ENCODE results near the gene MBP. TPM values are rescaled to one million over a fixed set of nuclear protein-coding genes. Genes with fewer than 3 reads are reported as not detected.

The MBP gene
- total and polyA plus RNA-seq, 2 of the 4 experiments (the other 2 are of a cell fraction), result 0.72 to 0.90 TPM

GRCh38 chr18:77110400-77110799 is 22.2 kb downstream of the MBP start:
- Histone ChIP-seq H3K79me1 (ENCODE audit: low read depth in 1 of 2, low read length in 2 of 2) (peaks cover 0 to 22% of the 10 kb centered on the region in 2 experiments; a peak in 2 of 4 replicates), H3K36me3 (ENCODE audit: control insufficient read depth, insufficient read depth, low read length) (no peaks in the 10 kb centered on the region), H2BK20ac (ENCODE audit: low read depth, low read length) (0 out of 2 replicates have a peak overlapping the region, but pooled peaks have one; percentile 65), H4K91ac (ENCODE audit: insufficient read depth, low read depth, low read length) (no peak overlapping the region), H3K9ac (ENCODE audit: low read depth, low read length) (no peak overlapping the region), H2AK9ac (replicated peaks; ENCODE audit: low read depth, low read length, poor library complexity) (no peak overlapping the region), H3K18ac (ENCODE audit: low read depth, low read length) (no peak overlapping the region), H2BK15ac (ENCODE audit: low read depth, low read length) (no peak overlapping the region), H3K27me3 (ENCODE audit: control insufficient read depth, insufficient read depth, low read length) (no peaks in the 10 kb centered on the region), H3K9me1 (ENCODE audit: insufficient read depth, low read length) (peaks cover 21% of the 10 kb centered on the region), H4K20me1 (ENCODE audit: insufficient read depth, low read length) (no peaks in the 10 kb centered on the region), H2BK120ac (ENCODE audit: low read depth, low read length) (peak overlapping the region; percentile 11; the same call in 1 of the 2 replicates), H3K4me2 (ENCODE audit: low read depth, low read length) (no peak overlapping the region), H4K8ac (ENCODE audit: low read depth in 2 of 2, low read length in 2 of 2) (no peak overlapping the region), H2BK5ac (ENCODE audit: low read depth, low read length, poor library complexity, severe bottlenecking) (no peak overlapping the region), H3K4ac (ENCODE audit: low read depth, low read length) (0 out of 2 replicates have a peak overlapping the region, but pooled peaks have one; percentile 50), H3K14ac (replicated peaks; ENCODE audit: low read depth, low read length) (no peak overlapping the region), H3K23ac (ENCODE audit: low read depth, low read length) (no peak overlapping the region), H3K4me3 (ENCODE audit: insufficient read depth, low read depth, low read length) (no peak overlapping the region), H2AK5ac (ENCODE audit: low read depth, low read length) (0 out of 2 replicates have a peak overlapping the region, but pooled peaks have one; percentile 10), H3K4me1 (ENCODE audit: control insufficient read depth, insufficient read depth, low read length) (peaks cover 28% of the 10 kb centered on the region), H2AFZ (replicated peaks; ENCODE audit: low read length, poor library complexity) (no peak overlapping the region), H3K27ac (ENCODE audit: insufficient read depth, low read length) (no peak overlapping the region), H3K9me3 (ENCODE audit: control insufficient read depth, insufficient read depth, low read length) (no peaks in the 10 kb centered on the region), H3K56ac (ENCODE audit: extremely low read depth, insufficient read depth, low read length) (no peak overlapping the region), H4K5ac (ENCODE audit: low read depth, low read length) (no peak overlapping the region)
- intact Hi-C loops (cut with micrococcal nuclease), result no loop called here
- WGBS, 2 experiments (ENCODE audit: extremely low coverage in 2 of 2, insufficient read length in 1 of 2), result no CpG with 5 or more reads among the region's 3 CpGs
- dilution Hi-C loops (cut with HindIII; ENCODE audit: low sequenced_read_pairs, unreplicated experiment), result no loop called here
- no TSS peak for BruUV-seq (replicated peaks)
- ATAC-seq (ENCODE audit: low read depth), result no peak
- POLR2A ChIA-PET (ENCODE audit: unreplicated experiment), result no interaction called here
- TF ChIP-seq RFX5 (IDR thresholded peaks at IDR 0.05; ENCODE audit: low read depth, low read length) (no peak), POLR2A (IDR thresholded peaks at IDR 0.05; ENCODE audit: low read depth, low read length) (no peak), CHD1 (IDR thresholded peaks at IDR 0.05; ENCODE audit: low read depth, low read length) (no peak), CEBPB (IDR thresholded peaks at IDR 0.05; ENCODE audit: low read depth, low read length) (no peak), SMC3 (IDR thresholded peaks at IDR 0.05; ENCODE audit: low read depth, low read length) (no peak), RCOR1 (IDR thresholded peaks at IDR 0.05; ENCODE audit: insufficient replicate concordance, low read length) (no peak), ELK1 (IDR thresholded peaks at IDR 0.05; ENCODE audit: borderline replicate concordance, low read depth, low read length) (no peak), FOS (IDR thresholded peaks at IDR 0.05; ENCODE audit: low read depth, low read length) (no peak), RAD21 (IDR thresholded peaks at IDR 0.05; ENCODE audit: low read length) (no peak), BHLHE40 (IDR thresholded peaks at IDR 0.05; ENCODE audit: low read depth, low read length) (no peak), MXI1 (IDR thresholded peaks at IDR 0.05; ENCODE audit: borderline replicate concordance, low read depth, low read length) (no peak), MAFK (IDR thresholded peaks at IDR 0.05; ENCODE audit: low read depth, low read length) (no peak), NFE2L2 (IDR thresholded peaks at IDR 0.05; ENCODE audit: low read depth, low read length) (no peak), MAZ (IDR thresholded peaks at IDR 0.05; ENCODE audit: borderline replicate concordance, low read depth, low read length) (no peak)
- TF ChIP-seq, protein P1, sequence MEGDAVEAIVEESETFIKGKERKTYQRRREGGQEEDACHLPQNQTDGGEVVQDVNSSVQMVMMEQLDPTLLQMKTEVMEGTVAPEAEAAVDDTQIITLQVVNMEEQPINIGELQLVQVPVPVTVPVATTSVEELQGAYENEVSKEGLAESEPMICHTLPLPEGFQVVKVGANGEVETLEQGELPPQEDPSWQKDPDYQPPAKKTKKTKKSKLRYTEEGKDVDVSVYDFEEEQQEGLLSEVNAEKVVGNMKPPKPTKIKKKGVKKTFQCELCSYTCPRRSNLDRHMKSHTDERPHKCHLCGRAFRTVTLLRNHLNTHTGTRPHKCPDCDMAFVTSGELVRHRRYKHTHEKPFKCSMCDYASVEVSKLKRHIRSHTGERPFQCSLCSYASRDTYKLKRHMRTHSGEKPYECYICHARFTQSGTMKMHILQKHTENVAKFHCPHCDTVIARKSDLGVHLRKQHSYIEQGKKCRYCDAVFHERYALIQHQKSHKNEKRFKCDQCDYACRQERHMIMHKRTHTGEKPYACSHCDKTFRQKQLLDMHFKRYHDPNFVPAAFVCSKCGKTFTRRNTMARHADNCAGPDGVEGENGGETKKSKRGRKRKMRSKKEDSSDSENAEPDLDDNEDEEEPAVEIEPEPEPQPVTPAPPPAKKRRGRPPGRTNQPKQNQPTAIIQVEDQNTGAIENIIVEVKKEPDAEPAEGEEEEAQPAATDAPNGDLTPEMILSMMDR (conservative IDR thresholded peaks at IDR 0.05; ENCODE audit: low read depth, low read length), result no peak
- TF ChIP-seq, protein P2, sequence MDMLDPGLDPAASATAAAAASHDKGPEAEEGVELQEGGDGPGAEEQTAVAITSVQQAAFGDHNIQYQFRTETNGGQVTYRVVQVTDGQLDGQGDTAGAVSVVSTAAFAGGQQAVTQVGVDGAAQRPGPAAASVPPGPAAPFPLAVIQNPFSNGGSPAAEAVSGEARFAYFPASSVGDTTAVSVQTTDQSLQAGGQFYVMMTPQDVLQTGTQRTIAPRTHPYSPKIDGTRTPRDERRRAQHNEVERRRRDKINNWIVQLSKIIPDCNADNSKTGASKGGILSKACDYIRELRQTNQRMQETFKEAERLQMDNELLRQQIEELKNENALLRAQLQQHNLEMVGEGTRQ (IDR thresholded peaks at IDR 0.05; ENCODE audit: low read depth, low read length), result no peak
- DNase-seq, result no peak
- in situ Hi-C loops (cut with MboI; ENCODE audit: low sequenced_read_pairs), result loop anchor here (25.0 kb wide), 1 partner anchor 648 kb away; no protein-coding TSS in a partner anchor
- CTCF ChIA-PET, result no interaction called here

Data from IMR-90 (cell line).